ENCODE measurements around the gene MYH14. TPM values are rescaled to one million over a fixed set of nuclear protein-coding genes. Genes with fewer than 3 reads are reported as not detected.
"Not testable (repeated sequence)": the region's sequence is repeated elsewhere in the genome, so short reads cannot be mapped to it uniquely, and the experiment has no call there.

Gene MYH14
- polyA plus RNA-seq, 4 donors = 202 to 392 (median 242) TPM

- FAIRE-seq; H3K27ac ChIP-seq (ENCODE audit: low read depth in 1 of 3, low read length in 2 of 3); H3K9me3 ChIP-seq (ENCODE audit: control insufficient read depth in 2 of 2, insufficient read depth in 1 of 2, low read depth in 1 of 2, low read length in 1 of 2); H3K36me3 ChIP-seq (ENCODE audit: control insufficient read depth in 3 of 3, insufficient read depth in 2 of 3, low read depth in 1 of 3, low read length in 3 of 3); H3K27me3 ChIP-seq (ENCODE audit: control insufficient read depth in 3 of 3, insufficient read depth in 3 of 3, low read length in 3 of 3); H3K4me1 ChIP-seq (ENCODE audit: control insufficient read depth in 3 of 3, insufficient read depth in 2 of 3, low read depth in 1 of 3, low read length in 2 of 3); DNase-seq; H3K4me3 ChIP-seq (ENCODE audit: low read depth in 1 of 3, low read length in 3 of 3): not testable (repeated sequence)
- WGBS, 3 donors = 89 to 99% (median 93%) methylated on average over 7 of the region's 7 CpGs
Observed at GRCh38 chr19:50353487-50353880, 150.1 kb downstream of the MYH14 start.

- 35 to 38% (median 37%) methylated on average over 13 of the region's 13 CpGs for WGBS, 3 donors
- no peaks in the 10 kb centered on the region for H3K36me3 ChIP-seq (ENCODE audit: control insufficient read depth in 3 of 3, insufficient read depth in 2 of 3, low read depth in 1 of 3, low read length in 3 of 3)
- peaks cover 0 to 2% (median 0%) of the 10 kb centered on the region in 3 donors for H3K4me1 ChIP-seq (ENCODE audit: control insufficient read depth in 3 of 3, insufficient read depth in 2 of 3, low read depth in 1 of 3, low read length in 2 of 3)
- H3K9me3 ChIP-seq (ENCODE audit: control insufficient read depth in 2 of 2, insufficient read depth in 1 of 2, low read depth in 1 of 2, low read length in 1 of 2) = no peaks in the 10 kb centered on the region
- no peak overlapping the region for H3K27ac ChIP-seq (ENCODE audit: low read depth in 1 of 3, low read length in 2 of 3)
- peaks cover 0 to 5% (median 0%) of the 10 kb centered on the region in 3 donors for H3K27me3 ChIP-seq (ENCODE audit: control insufficient read depth in 3 of 3, insufficient read depth in 3 of 3, low read length in 3 of 3)
- H3K4me3 ChIP-seq (ENCODE audit: low read depth in 1 of 3, low read length in 3 of 3) = no peak overlapping the region
- DNase-seq (no peak), FAIRE-seq (no peak)
Observed at GRCh38 chr19:50356691-50357177, 153.3 kb downstream of the MYH14 start.

- FAIRE-seq (no peak), DNase-seq (peak; percentile 69 to 70)
- Histone ChIP-seq H3K27ac (ENCODE audit: low read depth in 1 of 3, low read length in 2 of 3) (peak overlapping the region; percentile 63 to 97 (median 73)), H3K4me3 (ENCODE audit: low read depth in 1 of 3, low read length in 3 of 3) (peak overlapping the region; percentile 29 to 46 (median 37)), H3K9me3 (ENCODE audit: control insufficient read depth in 2 of 2, insufficient read depth in 1 of 2, low read depth in 1 of 2, low read length in 1 of 2) (no peaks in the 10 kb centered on the region), H3K27me3 (ENCODE audit: control insufficient read depth in 3 of 3, insufficient read depth in 3 of 3, low read length in 3 of 3) (peaks cover 0 to 5% (median 0%) of the 10 kb centered on the region in 3 donors), H3K36me3 (ENCODE audit: control insufficient read depth in 3 of 3, insufficient read depth in 2 of 3, low read depth in 1 of 3, low read length in 3 of 3) (no peaks in the 10 kb centered on the region), H3K4me1 (ENCODE audit: control insufficient read depth in 3 of 3, insufficient read depth in 2 of 3, low read depth in 1 of 3, low read length in 2 of 3) (peaks cover 0 to 2% (median 0%) of the 10 kb centered on the region in 3 donors)
- 4 to 12% (median 6%) methylated on average over 54 of the region's 54 CpGs for WGBS, 3 donors
Observed at GRCh38 chr19:50357178-50358100, 154.0 kb downstream of the MYH14 start.

DNA sequence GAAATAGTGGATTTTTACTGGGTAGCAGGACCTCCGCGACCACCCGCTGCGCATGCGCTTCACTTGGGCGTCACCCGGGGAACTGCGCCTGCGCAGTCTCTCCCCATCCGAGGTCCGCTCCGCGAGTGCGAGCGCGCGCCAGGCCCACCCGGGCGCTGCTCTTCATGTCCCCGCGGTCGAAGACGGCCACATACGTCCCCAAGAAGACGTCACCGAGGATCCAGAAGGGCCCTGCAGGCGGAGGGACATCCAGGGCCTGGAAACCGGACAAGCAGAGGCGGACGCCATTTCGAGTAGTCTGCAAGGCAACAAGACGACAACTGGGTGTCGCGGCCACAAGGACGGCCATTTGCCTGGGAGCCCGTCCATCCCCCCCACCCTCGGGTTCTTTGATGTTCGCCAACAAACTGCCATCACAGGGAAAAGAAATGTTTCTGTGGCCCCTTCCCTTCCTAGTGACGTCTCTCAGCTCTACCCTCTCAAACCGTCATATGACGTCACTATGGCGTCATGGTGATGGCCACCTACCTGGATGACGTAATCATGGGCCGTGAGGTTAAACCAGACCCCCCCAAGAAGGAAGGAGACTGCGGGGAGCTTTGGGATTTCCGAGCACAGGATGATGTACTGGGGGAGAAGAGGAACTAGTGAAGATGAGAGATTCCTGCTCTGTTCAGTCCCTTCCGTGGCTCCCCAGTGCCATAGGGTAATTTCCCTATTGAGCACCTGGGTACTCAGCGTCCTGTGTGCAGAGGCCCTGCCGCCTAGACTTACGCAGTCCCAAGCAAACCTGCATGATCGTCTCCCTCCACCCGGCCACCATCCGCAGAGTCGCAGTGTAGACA, 155.3 kb downstream of the MYH14 start:
- FAIRE-seq (no peak), DNase-seq (peak; percentile 55 to 64)
- H3K4me1 ChIP-seq (ENCODE audit: control insufficient read depth in 3 of 3, insufficient read depth in 2 of 3, low read depth in 1 of 3, low read length in 2 of 3) = peaks cover 0 to 2% (median 0%) of the 10 kb centered on the region in 3 donors
- H3K27me3 ChIP-seq (ENCODE audit: control insufficient read depth in 3 of 3, insufficient read depth in 3 of 3, low read length in 3 of 3) = peaks cover 0 to 5% (median 0%) of the 10 kb centered on the region in 3 donors
- H3K36me3 ChIP-seq (ENCODE audit: control insufficient read depth in 3 of 3, insufficient read depth in 2 of 3, low read depth in 1 of 3, low read length in 3 of 3) = no peaks in the 10 kb centered on the region
- H3K27ac ChIP-seq (ENCODE audit: low read depth in 1 of 3, low read length in 2 of 3) = peak overlapping the region in 1 of 3 donors; percentile 97
- peak overlapping the region in 2 of 3 donors; percentile 9 to 46 for H3K4me3 ChIP-seq (ENCODE audit: low read depth in 1 of 3, low read length in 3 of 3)
- H3K9me3 ChIP-seq (ENCODE audit: control insufficient read depth in 2 of 2, insufficient read depth in 1 of 2, low read depth in 1 of 2, low read length in 1 of 2) = no peaks in the 10 kb centered on the region
- 31 to 37% (median 31%) methylated on average over 52 to 54 of the region's 54 CpGs for WGBS, 3 donors

DNA sequence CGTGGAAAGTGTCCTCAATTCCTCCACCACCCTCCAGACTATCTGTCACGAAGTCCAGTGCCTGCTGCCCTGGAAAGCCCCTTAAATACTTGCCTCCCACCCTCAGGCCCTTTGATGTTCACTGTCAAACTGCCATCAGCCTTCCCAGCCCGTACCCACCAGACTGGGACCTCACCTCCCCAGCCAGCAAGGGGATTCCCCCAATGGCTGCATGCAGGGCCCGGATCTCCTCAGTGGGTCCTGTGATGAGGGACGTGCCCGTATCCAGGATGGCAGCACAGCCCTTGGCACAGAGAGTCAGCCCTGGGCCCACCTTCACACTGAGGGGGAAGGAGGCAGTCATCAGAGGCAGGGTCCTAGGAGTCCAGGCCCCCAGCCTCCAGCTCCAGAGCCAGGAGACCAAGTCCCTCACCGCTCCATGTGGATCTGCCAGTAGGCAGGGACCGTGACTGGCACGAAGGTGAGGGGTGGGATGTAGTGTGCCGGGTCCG, 156.0 kb downstream of the MYH14 start:
- DNase-seq = no peak
- Histone ChIP-seq H3K4me3 (ENCODE audit: low read depth in 1 of 3, low read length in 3 of 3) (no peak overlapping the region), H3K27ac (ENCODE audit: low read depth in 1 of 3, low read length in 2 of 3) (no peak overlapping the region), H3K4me1 (ENCODE audit: control insufficient read depth in 3 of 3, insufficient read depth in 2 of 3, low read depth in 1 of 3, low read length in 2 of 3) (peaks cover 0 to 2% (median 0%) of the 10 kb centered on the region in 3 donors), H3K36me3 (ENCODE audit: control insufficient read depth in 3 of 3, insufficient read depth in 2 of 3, low read depth in 1 of 3, low read length in 3 of 3) (no peaks in the 10 kb centered on the region), H3K27me3 (ENCODE audit: control insufficient read depth in 3 of 3, insufficient read depth in 3 of 3, low read length in 3 of 3) (peaks cover 0 to 5% (median 0%) of the 10 kb centered on the region in 3 donors), H3K9me3 (ENCODE audit: control insufficient read depth in 2 of 2, insufficient read depth in 1 of 2, low read depth in 1 of 2, low read length in 1 of 2) (no peaks in the 10 kb centered on the region)
- WGBS, 3 donors = 89 to 93% (median 90%) methylated on average over 11 of the region's 11 CpGs
- FAIRE-seq = no peak

Other genes starting within 250 kb of the MYH14 start
- gene SIGLEC11, start 242.4 kb upstream of the MYH14 start, polyA plus RNA-seq = 10 to 100 TPM in 1 of 4 donors, 1 to 10 TPM in 1, under 1 TPM in 2; 0.45 to 37.2 (median 0.80) TPM
- 10 to 100 TPM; 39.8 to 63.3 (median 48.9) TPM for gene VRK3, start 178.2 kb upstream of the MYH14 start, polyA plus RNA-seq
- 1 to 10 TPM; 1.6 to 7.2 (median 2.3) TPM for gene ZNF473, start 177.6 kb upstream of the MYH14 start, polyA plus RNA-seq
- under 1 TPM in 1 of 4 donors, not detected in 3; 0.09 TPM for gene IZUMO2, start 40.3 kb upstream of the MYH14 start, polyA plus RNA-seq
- gene KCNC3, start 125.8 kb downstream of the MYH14 start, polyA plus RNA-seq = 1 to 10 TPM in 1 of 4 donors, under 1 TPM in 3; 0.22 to 1.6 (median 0.43) TPM
- 1 to 10 TPM; 1.8 to 9.6 (median 5.2) TPM for gene NAPSA, start 162.0 kb downstream of the MYH14 start, polyA plus RNA-seq
- 10 to 100 TPM; 40.4 to 78.4 (median 62.7) TPM for gene NR1H2, start 172.8 kb downstream of the MYH14 start, polyA plus RNA-seq
- 10 to 100 TPM; 25.0 to 34.0 (median 30.6) TPM for gene POLD1, start 180.7 kb downstream of the MYH14 start, polyA plus RNA-seq
- gene SPIB, start 215.3 kb downstream of the MYH14 start, polyA plus RNA-seq = 10 to 100 TPM; 16.6 to 44.3 (median 31.4) TPM
- under 1 TPM in 2 of 4 donors, not detected in 2; 0.27 to 0.49 TPM for gene MYBPC2, start 229.3 kb downstream of the MYH14 start, polyA plus RNA-seq